Mesenchymal stem cell (in vitro differentiated cells and primary cell): ENCODE data around the gene CALM1.
A peak's percentile ranks its signal among the peaks of the same experiment; 100 is the strongest.

ENCODE experiments used
- DNase-seq: peaks from one replicate; pipeline ENCODE4 v3.0.0-alpha.2; 2013
- H2AFZ ChIP-seq: one replicate; pipeline ENCODE4 v1.6.1; 2013; ENCODE audit warnings: low read depth, mild to moderate bottlenecking, control low read depth, inconsistent platforms, low read length, moderate library complexity
- H2AK5ac ChIP-seq: 2 replicates; pipeline ENCODE4 v1.6.1; 2013; ENCODE audit warnings: low read length, moderate library complexity, mild to moderate bottlenecking, inconsistent platforms; ENCODE audit not compliant: severe bottlenecking
- H2BK120ac ChIP-seq: one replicate; pipeline ENCODE4 v1.6.1; 2013; ENCODE audit warnings: low read depth, mild to moderate bottlenecking, inconsistent platforms, low read length, moderate library complexity
- H2BK12ac ChIP-seq, 2 experiments: one replicate each; pipeline ENCODE4 v1.6.1; 2013; ENCODE audit warnings: inconsistent platforms in 2 of 2, low read length in 2 of 2, mild to moderate bottlenecking in 2 of 2, moderate library complexity in 2 of 2, control low read depth in 1 of 2
- H2BK15ac ChIP-seq: one replicate; pipeline ENCODE4 v1.6.1; 2013; ENCODE audit warnings: mild to moderate bottlenecking, low read depth, inconsistent platforms; ENCODE audit not compliant: poor library complexity, severe bottlenecking
- H2BK5ac ChIP-seq: 2 replicates; pipeline ENCODE4 v1.6.1; 2013; ENCODE audit warnings: low read depth, mild to moderate bottlenecking, low read length, control low read depth, inconsistent platforms; ENCODE audit not compliant: poor library complexity, severe bottlenecking
- H3K14ac ChIP-seq, 2 experiments: one replicate each; pipeline ENCODE4 v1.6.1; 2013; ENCODE audit warnings: inconsistent platforms in 2 of 2, low read length in 2 of 2, control low read depth in 1 of 2, mild to moderate bottlenecking in 1 of 2, moderate library complexity in 1 of 2
- H3K18ac ChIP-seq, 2 experiments: one replicate each; pipeline ENCODE4 v1.6.1; 2013; ENCODE audit warnings: inconsistent platforms in 2 of 2, low read length in 2 of 2, control low read depth in 1 of 2, low read depth in 1 of 2, mild to moderate bottlenecking in 1 of 2
- H3K23ac ChIP-seq, 2 experiments: one replicate each; pipeline ENCODE4 v1.6.1; 2013; ENCODE audit warnings: inconsistent platforms in 2 of 2, low read length in 2 of 2, mild to moderate bottlenecking in 2 of 2, moderate library complexity in 2 of 2, control low read depth in 1 of 2
- H3K27ac ChIP-seq: 2 replicates; pipeline ENCODE4 v1.5.1; 2013; ENCODE audit warnings: mild to moderate bottlenecking, moderate library complexity, low read length, control low read depth, inconsistent platforms; ENCODE audit not compliant: poor library complexity, severe bottlenecking
- H3K27me3 ChIP-seq, 2 experiments: 2 replicates each; pipeline versions ENCODE4 v1.6.1 to v1.7.0; 2013; ENCODE audit warnings: low read length in 2 of 2, mild to moderate bottlenecking in 2 of 2, moderate library complexity in 2 of 2, control low read depth in 1 of 2, inconsistent platforms in 1 of 2; ENCODE audit not compliant: control insufficient read depth in 1 of 2, insufficient read depth in 1 of 2
- H3K36me3 ChIP-seq, 2 experiments: 2 replicates each; pipeline versions ENCODE4 v1.6.1 to v1.7.0; 2013; ENCODE audit warnings: low read length in 2 of 2, control low read depth in 1 of 2, inconsistent platforms in 1 of 2, low read depth in 1 of 2, mild to moderate bottlenecking in 1 of 2; ENCODE audit not compliant: insufficient read depth in 2 of 2, control insufficient read depth in 1 of 2
- H3K4ac ChIP-seq, 2 experiments: one replicate each; pipeline ENCODE4 v1.6.1; 2013; ENCODE audit warnings: inconsistent platforms in 2 of 2, low read length in 2 of 2, mild to moderate bottlenecking in 2 of 2, moderate library complexity in 2 of 2, control low read depth in 1 of 2, low read depth in 1 of 2
- H3K4me1 ChIP-seq: 2 replicates; pipeline ENCODE4 v1.6.1; 2013; ENCODE audit warnings: low read depth, low read length, control low read depth; ENCODE audit not compliant: control insufficient read depth, insufficient read depth
- H3K4me2 ChIP-seq: 2 replicates; pipeline ENCODE4 v1.6.1; 2013; ENCODE audit warnings: low read length, mild to moderate bottlenecking, inconsistent platforms; ENCODE audit not compliant: poor library complexity, severe bottlenecking
- H3K4me3 ChIP-seq, 2 experiments: 2 replicates each; pipeline versions ENCODE4 v1.5.1 to v1.7.0; 2013; ENCODE audit warnings: low read length in 2 of 2, mild to moderate bottlenecking in 2 of 2, control low read depth in 1 of 2, low read depth in 1 of 2; ENCODE audit not compliant: insufficient read depth in 1 of 2
- H3K79me1 ChIP-seq: replicated peaks from 2 replicates; pipeline ENCODE4 v1.6.1; 2013; ENCODE audit warnings: mild to moderate bottlenecking, control low read depth, low read length, inconsistent platforms; ENCODE audit not compliant: poor library complexity, severe bottlenecking
- H3K9ac ChIP-seq: 2 replicates; pipeline ENCODE4 v1.7.0; 2013; ENCODE audit warnings: mild to moderate bottlenecking, low read length, moderate library complexity
- H3K9me3 ChIP-seq: 2 replicates; pipeline ENCODE4 v1.7.0; 2013; ENCODE audit warnings: mild to moderate bottlenecking, low read length; ENCODE audit not compliant: control insufficient read depth
- H4K8ac ChIP-seq: one replicate; pipeline ENCODE4 v1.6.1; 2013; ENCODE audit warnings: inconsistent platforms, mild to moderate bottlenecking, low read length, moderate library complexity
- H4K91ac ChIP-seq: one replicate; pipeline ENCODE4 v1.6.1; 2013; ENCODE audit warnings: mild to moderate bottlenecking, low read length, inconsistent platforms
- WGBS: methylation state at CpG from one replicate; pipeline ENCODE4 v1.1.7; 2013; ENCODE audit warnings: mixed read lengths; 5-methylcytosine and 5-hydroxymethylcytosine counted together

CALM1 gene

GRCh38 chr14:90440021-90440451 is 43.2 kb downstream of the CALM1 start:
- no peak overlapping the region for H2BK120ac ChIP-seq
- H3K4me2 ChIP-seq = no peak overlapping the region
- H2BK15ac ChIP-seq = no peak overlapping the region
- no peak for DNase-seq
- H3K27ac ChIP-seq = no peak overlapping the region
- no peak overlapping the region for H3K14ac ChIP-seq
- H3K4ac ChIP-seq = no peak overlapping the region
- H3K36me3 ChIP-seq = no peaks in the 10 kb centered on the region
- WGBS = 43% methylated on average over 5 of the region's 5 CpGs
- H3K9me3 ChIP-seq = no peaks in the 10 kb centered on the region
- no peak overlapping the region for H2BK5ac ChIP-seq
- H3K18ac ChIP-seq = no peak overlapping the region
- H4K91ac ChIP-seq = no peak overlapping the region
- H3K4me1 ChIP-seq = no peaks in the 10 kb centered on the region
- no peak overlapping the region for H2AFZ ChIP-seq
- no peak overlapping the region for H4K8ac ChIP-seq
- no peaks in the 10 kb centered on the region for H3K79me1 ChIP-seq
- peaks cover 20 to 26% of the 10 kb centered on the region in 2 experiments for H3K27me3 ChIP-seq
- no peak overlapping the region for H2BK12ac ChIP-seq
- no peak overlapping the region for H3K23ac ChIP-seq
- H2AK5ac ChIP-seq = no peak overlapping the region
- H3K4me3 ChIP-seq = no peak overlapping the region
- H3K9ac ChIP-seq = no peak overlapping the region

DNA sequence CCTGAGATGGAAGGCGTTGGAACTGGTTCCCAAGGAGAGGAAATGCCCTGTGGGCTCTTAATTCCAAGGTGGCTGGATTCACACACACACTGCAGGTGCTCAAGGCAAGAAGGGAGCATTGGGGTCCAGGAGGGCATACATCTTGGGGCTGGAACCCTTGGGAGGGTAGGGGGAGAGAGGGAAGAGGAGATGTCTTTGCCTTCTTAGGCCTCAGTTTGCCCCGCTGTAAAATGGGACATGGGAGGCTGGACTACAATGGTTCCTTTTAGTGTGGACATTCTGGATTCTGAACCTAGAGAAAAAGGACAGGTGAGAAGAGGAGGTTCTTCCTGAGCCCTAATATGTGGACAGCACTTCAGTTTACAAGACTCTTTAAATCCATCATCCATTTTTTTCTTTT is 43.8 kb downstream of the CALM1 start:
- Histone ChIP-seq H4K8ac (no peak overlapping the region), H3K27ac (no peak overlapping the region), H3K4me2 (no peak overlapping the region), H3K79me1 (no peaks in the 10 kb centered on the region), H3K27me3 (peaks cover 16 to 23% of the 10 kb centered on the region in 2 experiments), H3K14ac (no peak overlapping the region), H4K91ac (no peak overlapping the region), H2BK12ac (no peak overlapping the region), H3K18ac (no peak overlapping the region), H3K36me3 (no peaks in the 10 kb centered on the region), H2AFZ (no peak overlapping the region), H2AK5ac (no peak overlapping the region), H3K23ac (peak overlapping the region in 1 of 2 experiments; percentile 17), H3K9ac (no peak overlapping the region), H2BK15ac (no peak overlapping the region), H2BK120ac (no peak overlapping the region), H3K4ac (no peak overlapping the region), H2BK5ac (no peak overlapping the region), H3K9me3 (no peaks in the 10 kb centered on the region), H3K4me3 (no peak overlapping the region), H3K4me1 (no peaks in the 10 kb centered on the region)
- WGBS = 74% methylated on average over 2 of the region's 2 CpGs
- no peak for DNase-seq

DNA sequence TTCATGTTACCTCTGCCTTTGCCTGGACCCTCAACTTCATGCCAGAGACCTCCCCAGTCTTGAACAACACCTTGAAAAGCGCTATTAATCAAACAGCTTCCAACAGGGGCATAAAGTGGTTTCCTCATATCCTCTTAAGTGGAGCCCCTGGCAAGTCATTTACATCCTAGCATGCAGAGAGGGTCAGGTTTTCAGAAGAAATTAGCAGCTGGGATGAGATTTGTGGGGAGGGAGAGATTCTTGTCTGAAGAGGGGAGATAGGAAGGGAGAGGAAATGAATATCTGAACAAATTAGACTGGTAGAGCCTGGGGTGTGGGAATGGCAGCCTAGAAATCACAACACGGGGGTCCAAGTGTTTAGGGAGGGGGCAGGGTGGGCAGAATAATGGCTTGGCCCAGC is 45.6 kb downstream of the CALM1 start:
- H3K14ac ChIP-seq = no peak overlapping the region
- H2BK120ac ChIP-seq = no peak overlapping the region
- H3K36me3 ChIP-seq = no peaks in the 10 kb centered on the region
- H2BK5ac ChIP-seq = no peak overlapping the region
- no peak overlapping the region for H3K4ac ChIP-seq
- H3K27me3 ChIP-seq = peaks cover 10 to 21% of the 10 kb centered on the region in 2 experiments
- no peaks in the 10 kb centered on the region for H3K4me1 ChIP-seq
- no peak overlapping the region for H4K91ac ChIP-seq
- no peak overlapping the region for H3K18ac ChIP-seq
- H2AFZ ChIP-seq = no peak overlapping the region
- no peak overlapping the region for H2BK12ac ChIP-seq
- H4K8ac ChIP-seq = no peak overlapping the region
- no peak overlapping the region for H3K27ac ChIP-seq
- no peaks in the 10 kb centered on the region for H3K79me1 ChIP-seq
- H3K9ac ChIP-seq = no peak overlapping the region
- H3K4me3 ChIP-seq = no peak overlapping the region
- 29% methylated on average over 2 of the region's 2 CpGs for WGBS
- no peak overlapping the region for H3K4me2 ChIP-seq
- H3K9me3 ChIP-seq = no peaks in the 10 kb centered on the region
- DNase-seq = no peak
- no peak overlapping the region for H2BK15ac ChIP-seq
- H2AK5ac ChIP-seq = no peak overlapping the region
- no peak overlapping the region for H3K23ac ChIP-seq

DNA sequence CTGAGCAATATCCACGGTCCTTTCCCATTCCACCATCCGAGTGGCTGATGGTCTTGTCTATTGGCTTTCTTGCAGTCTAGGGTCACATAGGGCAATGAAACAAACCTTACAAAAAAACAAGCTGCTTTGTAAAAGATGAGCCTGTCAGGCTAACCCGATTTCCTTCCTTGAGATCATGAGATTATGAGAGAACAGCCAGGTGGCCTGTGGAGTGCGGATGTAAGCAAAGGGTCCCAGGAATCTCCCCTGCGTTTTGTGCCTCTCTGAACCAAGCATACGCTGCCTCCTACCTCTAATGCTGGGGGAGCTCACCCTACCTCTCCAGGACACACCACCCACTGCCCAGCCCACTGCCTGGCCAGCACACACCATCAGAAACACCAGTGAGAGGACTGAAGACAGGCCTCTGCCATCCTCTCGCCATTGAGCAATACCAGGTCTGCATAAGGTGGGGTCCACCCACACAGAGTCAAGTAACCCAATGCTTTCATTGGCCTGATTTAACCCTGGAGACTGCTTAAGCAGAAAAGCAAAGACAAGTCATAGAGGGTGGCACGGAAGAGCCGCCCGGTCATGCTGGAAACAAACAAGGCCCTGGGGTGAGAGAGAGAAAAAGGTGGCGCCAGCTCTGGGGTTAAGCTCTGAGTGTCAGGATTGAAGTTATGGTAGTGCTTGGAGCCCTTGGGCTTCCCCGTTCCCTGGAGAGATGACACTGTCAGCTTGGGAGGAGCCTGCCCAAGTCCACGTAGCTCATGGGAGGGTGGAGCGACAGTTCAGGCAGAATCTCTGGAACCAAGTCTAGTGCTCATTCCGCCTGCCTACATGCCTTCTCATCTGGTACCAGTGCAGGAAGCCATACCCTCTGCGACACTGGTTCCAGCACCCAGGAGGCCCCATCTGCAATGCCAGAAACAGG is 46.6 kb downstream of the CALM1 start:
- H3K18ac ChIP-seq = no peak overlapping the region
- H2BK12ac ChIP-seq = no peak overlapping the region
- peak overlapping the region in 1 of 2 experiments; percentile 31 for H3K14ac ChIP-seq
- no peak overlapping the region for H3K23ac ChIP-seq
- no peak overlapping the region for H3K4me2 ChIP-seq
- H3K36me3 ChIP-seq = no peaks in the 10 kb centered on the region
- H3K9ac ChIP-seq = no peak overlapping the region
- no peaks in the 10 kb centered on the region for H3K79me1 ChIP-seq
- no peaks in the 10 kb centered on the region for H3K4me1 ChIP-seq
- H3K27ac ChIP-seq = no peak overlapping the region
- no peak overlapping the region for H2BK15ac ChIP-seq
- H2BK5ac ChIP-seq = no peak overlapping the region
- no peak overlapping the region for H3K4ac ChIP-seq
- peaks cover 10% of the 10 kb centered on the region for H3K9me3 ChIP-seq
- no peak overlapping the region for H4K91ac ChIP-seq
- peaks cover 0 to 21% of the 10 kb centered on the region in 2 experiments for H3K27me3 ChIP-seq
- no peak overlapping the region for H3K4me3 ChIP-seq
- H2AK5ac ChIP-seq = no peak overlapping the region
- no peak overlapping the region for H4K8ac ChIP-seq
- 79% methylated on average over 16 of the region's 16 CpGs for WGBS
- no peak for DNase-seq
- H2AFZ ChIP-seq = no peak overlapping the region
- no peak overlapping the region for H2BK120ac ChIP-seq
